ENCODE results near the gene SPATA32.

The SPATA32 gene

DNA sequence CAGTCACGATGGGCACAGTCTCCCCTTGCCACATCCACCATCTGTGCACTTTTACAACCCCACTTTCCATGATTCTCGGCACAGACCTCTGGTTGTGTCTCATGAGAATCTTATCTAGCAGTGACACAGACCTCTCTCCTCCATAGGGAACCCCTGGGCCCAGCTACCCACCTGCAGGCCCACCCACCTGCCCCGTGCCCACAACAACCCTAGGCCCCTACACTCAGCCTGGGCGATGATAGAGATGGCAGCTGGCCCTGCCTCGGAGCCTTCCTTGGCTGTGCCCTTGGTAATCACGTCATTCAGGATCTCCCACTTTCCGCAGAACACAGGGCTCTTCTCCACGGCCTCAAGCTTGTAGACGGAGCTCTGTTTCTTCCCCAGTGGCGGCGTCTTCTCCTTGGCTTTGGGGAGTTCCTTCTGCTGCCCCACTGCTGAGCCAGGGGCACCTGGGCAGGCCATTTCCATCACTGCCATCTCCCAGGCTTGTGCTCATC, 28.4 kb upstream of the SPATA32 start:
- H3K36me3 ChIP-seq (replicated peaks; ENCODE audit: insufficient read depth, low read length) = peaks cover 12% of the 10 kb centered on the region
- no peak for DNase-seq
- H3F3A ChIP-seq (ENCODE audit: insufficient read depth, low read length) = no peaks in the 10 kb centered on the region
- H3K9me2 ChIP-seq (replicated peaks; ENCODE audit: insufficient read depth, low read length) = no peaks in the 10 kb centered on the region
- no peak overlapping the region for H2AFZ ChIP-seq (ENCODE audit: low read length)
- TF ChIP-seq, protein P1, sequence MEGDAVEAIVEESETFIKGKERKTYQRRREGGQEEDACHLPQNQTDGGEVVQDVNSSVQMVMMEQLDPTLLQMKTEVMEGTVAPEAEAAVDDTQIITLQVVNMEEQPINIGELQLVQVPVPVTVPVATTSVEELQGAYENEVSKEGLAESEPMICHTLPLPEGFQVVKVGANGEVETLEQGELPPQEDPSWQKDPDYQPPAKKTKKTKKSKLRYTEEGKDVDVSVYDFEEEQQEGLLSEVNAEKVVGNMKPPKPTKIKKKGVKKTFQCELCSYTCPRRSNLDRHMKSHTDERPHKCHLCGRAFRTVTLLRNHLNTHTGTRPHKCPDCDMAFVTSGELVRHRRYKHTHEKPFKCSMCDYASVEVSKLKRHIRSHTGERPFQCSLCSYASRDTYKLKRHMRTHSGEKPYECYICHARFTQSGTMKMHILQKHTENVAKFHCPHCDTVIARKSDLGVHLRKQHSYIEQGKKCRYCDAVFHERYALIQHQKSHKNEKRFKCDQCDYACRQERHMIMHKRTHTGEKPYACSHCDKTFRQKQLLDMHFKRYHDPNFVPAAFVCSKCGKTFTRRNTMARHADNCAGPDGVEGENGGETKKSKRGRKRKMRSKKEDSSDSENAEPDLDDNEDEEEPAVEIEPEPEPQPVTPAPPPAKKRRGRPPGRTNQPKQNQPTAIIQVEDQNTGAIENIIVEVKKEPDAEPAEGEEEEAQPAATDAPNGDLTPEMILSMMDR (IDR thresholded peaks at IDR 0.05; ENCODE audit: low read length) = no peak
- TF ChIP-seq EZH2phosphoT487 (IDR thresholded peaks at IDR 0.05; ENCODE audit: low read length) (no peak), EZH2 (optimal IDR thresholded peaks at IDR 0.05; ENCODE audit: low read depth, low read length) (no peak)
- H3K4me3 ChIP-seq (ENCODE audit: low read length) = no peak overlapping the region
- H3K4me1 ChIP-seq (ENCODE audit: low read length) = no peaks in the 10 kb centered on the region
- H3K27me3 ChIP-seq (replicated peaks; ENCODE audit: insufficient read depth, low read length) = no peaks in the 10 kb centered on the region
- H3K9me3 ChIP-seq (replicated peaks; ENCODE audit: insufficient read depth, low read length) = no peaks in the 10 kb centered on the region
- no peak overlapping the region for H3K4me2 ChIP-seq (ENCODE audit: low read depth, low read length)
- H3K27ac ChIP-seq (ENCODE audit: low read length) = no peak overlapping the region
- peaks cover 5% of the 10 kb centered on the region; the same call in 1 of the 2 replicates for H4K20me1 ChIP-seq (ENCODE audit: insufficient read depth, low read length)
- H3K9ac ChIP-seq (ENCODE audit: low read length) = no peak overlapping the region
- H3K79me2 ChIP-seq (ENCODE audit: low read length) = peaks cover 57% of the 10 kb centered on the region

DNA sequence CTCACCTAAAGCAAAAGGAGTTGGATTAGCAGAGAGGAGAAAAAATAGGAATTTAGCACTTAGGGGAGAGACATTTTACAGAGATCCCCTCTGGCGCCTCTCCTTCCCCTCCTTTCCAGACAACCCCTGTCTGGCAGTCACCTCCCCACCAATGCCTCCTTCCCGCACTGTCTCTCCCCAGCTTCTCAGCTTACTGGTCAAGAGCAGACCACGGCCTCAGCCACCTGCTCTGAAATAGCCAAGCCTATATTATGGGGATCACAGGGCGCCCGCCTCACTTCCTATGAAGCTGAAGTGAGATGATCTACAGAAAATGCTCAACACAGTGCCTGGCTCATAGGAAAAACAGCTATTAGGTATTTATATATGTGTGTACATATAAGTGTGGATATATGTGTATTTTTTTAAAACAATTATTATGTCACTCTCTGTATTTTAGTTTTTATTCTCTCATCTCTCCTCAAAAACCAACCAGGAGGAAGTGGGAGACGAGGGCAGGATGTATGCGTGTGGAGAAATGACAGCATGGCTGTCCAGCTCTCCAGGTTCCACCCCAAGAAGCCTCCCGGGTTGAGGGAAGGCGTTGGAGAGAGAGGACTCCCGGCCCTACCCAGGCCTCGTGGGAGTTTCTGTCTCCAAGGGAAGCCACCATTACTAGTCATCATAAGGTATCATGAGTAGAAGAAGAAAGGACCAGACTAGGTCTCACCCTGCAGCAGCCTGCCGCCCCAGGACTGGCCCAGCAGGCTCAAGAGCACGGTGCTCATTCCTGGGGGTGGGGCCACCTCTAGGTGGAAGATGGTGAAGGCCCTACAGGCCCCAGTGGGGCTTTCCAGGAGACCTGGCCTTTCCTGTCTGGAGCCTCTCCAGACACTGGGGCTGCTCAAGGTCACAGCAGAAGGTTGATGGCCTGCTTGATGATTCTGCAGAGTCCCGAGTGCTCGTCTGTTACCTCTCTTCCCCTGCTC, 27.7 kb upstream of the SPATA32 start:
- H4K20me1 ChIP-seq (ENCODE audit: insufficient read depth, low read length) = peaks cover 5% of the 10 kb centered on the region; the same call in 1 of the 2 replicates
- H3K4me3 ChIP-seq (ENCODE audit: low read length) = no peak overlapping the region
- DNase-seq = no peak
- no peak overlapping the region for H3K4me2 ChIP-seq (ENCODE audit: low read depth, low read length)
- H3K9me3 ChIP-seq (replicated peaks; ENCODE audit: insufficient read depth, low read length) = no peaks in the 10 kb centered on the region
- H3K36me3 ChIP-seq (replicated peaks; ENCODE audit: insufficient read depth, low read length) = peaks cover 12% of the 10 kb centered on the region
- H3K79me2 ChIP-seq (ENCODE audit: low read length) = peaks cover 50% of the 10 kb centered on the region
- H3K27ac ChIP-seq (ENCODE audit: low read length) = no peak overlapping the region
- no peaks in the 10 kb centered on the region for H3K27me3 ChIP-seq (replicated peaks; ENCODE audit: insufficient read depth, low read length)
- no peaks in the 10 kb centered on the region for H3K9me2 ChIP-seq (replicated peaks; ENCODE audit: insufficient read depth, low read length)
- H2AFZ ChIP-seq (ENCODE audit: low read length) = no peak overlapping the region
- H3F3A ChIP-seq (ENCODE audit: insufficient read depth, low read length) = no peaks in the 10 kb centered on the region
- no peak overlapping the region for H3K9ac ChIP-seq (ENCODE audit: low read length)
- no peak for TF ChIP-seq EZH2phosphoT487 (IDR thresholded peaks at IDR 0.05; ENCODE audit: low read length)
- TF ChIP-seq, protein P1 (IDR thresholded peaks at IDR 0.05; ENCODE audit: low read length) = no peak
- no peak for TF ChIP-seq EZH2 (optimal IDR thresholded peaks at IDR 0.05; ENCODE audit: low read depth, low read length)
- no peaks in the 10 kb centered on the region for H3K4me1 ChIP-seq (ENCODE audit: low read length)

DNA sequence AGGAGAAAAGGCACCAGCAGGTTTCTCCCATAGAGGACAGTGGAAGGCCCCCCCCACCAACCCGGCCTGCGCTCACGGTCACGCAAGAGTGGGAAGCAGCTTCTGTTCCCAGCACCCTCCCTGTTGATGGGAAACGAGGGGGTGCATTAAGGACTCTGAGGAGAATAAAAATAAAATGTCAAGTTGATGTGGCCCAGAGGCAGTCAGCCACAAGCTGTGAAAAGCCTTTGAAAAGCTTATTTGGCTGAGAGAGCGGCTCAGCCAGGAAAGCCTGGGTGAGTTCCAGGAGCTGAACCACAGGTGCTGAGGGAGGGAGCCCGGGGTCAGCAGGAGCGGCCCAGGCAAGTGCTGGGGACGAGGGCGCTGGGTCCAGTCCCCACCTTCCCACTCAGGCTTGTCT, 26.9 kb upstream of the SPATA32 start:
- H3K4me3 ChIP-seq (ENCODE audit: low read length) = no peak overlapping the region
- H3K27ac ChIP-seq (ENCODE audit: low read length) = no peak overlapping the region
- no peak for DNase-seq
- no peaks in the 10 kb centered on the region for H3K4me1 ChIP-seq (ENCODE audit: low read length)
- H3K27me3 ChIP-seq (replicated peaks; ENCODE audit: insufficient read depth, low read length) = no peaks in the 10 kb centered on the region
- no peak overlapping the region for H3K9ac ChIP-seq (ENCODE audit: low read length)
- no peaks in the 10 kb centered on the region for H3F3A ChIP-seq (ENCODE audit: insufficient read depth, low read length)
- H3K36me3 ChIP-seq (replicated peaks; ENCODE audit: insufficient read depth, low read length) = peaks cover 12% of the 10 kb centered on the region
- no peak for TF ChIP-seq EZH2phosphoT487 (IDR thresholded peaks at IDR 0.05; ENCODE audit: low read length)
- TF ChIP-seq, protein P1 (IDR thresholded peaks at IDR 0.05; ENCODE audit: low read length) = no peak
- TF ChIP-seq EZH2 (optimal IDR thresholded peaks at IDR 0.05; ENCODE audit: low read depth, low read length) = no peak
- H3K9me3 ChIP-seq (replicated peaks; ENCODE audit: insufficient read depth, low read length) = no peaks in the 10 kb centered on the region
- no peak overlapping the region for H3K4me2 ChIP-seq (ENCODE audit: low read depth, low read length)
- H2AFZ ChIP-seq (ENCODE audit: low read length) = no peak overlapping the region
- H3K79me2 ChIP-seq (ENCODE audit: low read length) = peaks cover 42% of the 10 kb centered on the region
- 0 out of 2 replicates have a peak, but pooled peaks cover under 1% of the 10 kb centered on the region for H4K20me1 ChIP-seq (ENCODE audit: insufficient read depth, low read length)
- H3K9me2 ChIP-seq (replicated peaks; ENCODE audit: insufficient read depth, low read length) = no peaks in the 10 kb centered on the region
